GM23338 (cell line): ENCODE measurements around the gene BMP5. TPM values are rescaled to one million over a fixed set of nuclear protein-coding genes. Genes with fewer than 3 reads are reported as not detected.

Experiments
- ATAC-seq: fragments of 200-7000 bp; cut with Tn5 transposase; 3 replicates; pipeline ENCODE4 v1.9.1; 2020
- DNase-seq: peaks from one replicate; pipeline ENCODE4 v3.0.0-alpha.2; 2015; ENCODE audit warnings: low spot score
- H2AFZ ChIP-seq: fragments of 200-600 bp; sonication (generic); 2 replicates; pipeline ENCODE4 v1.8.0; 2016; ENCODE audit warnings: antibody characterized with exemption, mild to moderate bottlenecking, moderate library complexity
- H3F3A ChIP-seq: fragments of 200-600 bp; sonication (generic); replicated peaks from 2 replicates; pipeline ENCODE4 v1.8.0; 2017; ENCODE audit warnings: antibody characterized with exemption, mixed run types, low read depth
- H3K27ac ChIP-seq: fragments of 200-600 bp; sonication (generic); 2 replicates; pipeline ENCODE4 v1.6.1; 2016; ENCODE audit warnings: low read depth
- H3K27me3 ChIP-seq: fragments of 200-600 bp; sonication (generic); 2 replicates; pipeline ENCODE4 v1.8.0; 2016; ENCODE audit warnings: mild to moderate bottlenecking, mixed run types, moderate library complexity; ENCODE audit not compliant: insufficient read depth
- H3K36me3 ChIP-seq: fragments of 200-600 bp; sonication (generic); 2 replicates; pipeline ENCODE4 v1.8.0; 2016; ENCODE audit warnings: mild to moderate bottlenecking; ENCODE audit not compliant: insufficient read depth
- H3K4me1 ChIP-seq: fragments of 200-600 bp; sonication (generic); 2 replicates; pipeline ENCODE4 v1.8.0; 2016; ENCODE audit warnings: mild to moderate bottlenecking, moderate library complexity; ENCODE audit not compliant: insufficient read depth
- H3K4me2 ChIP-seq: fragments of 200-600 bp; sonication (generic); 2 replicates; pipeline ENCODE4 v1.7.1; 2017; ENCODE audit warnings: mixed run types
- H3K4me3 ChIP-seq: fragments of 200-600 bp; sonication (generic); 2 replicates; pipeline ENCODE4 v1.6.1; 2016; ENCODE audit warnings: mixed run types
- H3K79me2 ChIP-seq: fragments of 200-600 bp; sonication (generic); replicated peaks from 2 replicates; pipeline ENCODE4 v1.8.0; 2017; ENCODE audit warnings: mild to moderate bottlenecking; ENCODE audit not compliant: insufficient read depth
- H3K9me2 ChIP-seq: fragments of 200-600 bp; sonication (generic); 2 replicates; pipeline ENCODE4 v1.8.0; 2017; ENCODE audit not compliant: insufficient read depth
- H4K20me1 ChIP-seq: fragments of 200-600 bp; sonication (generic); replicated peaks from 2 replicates; pipeline ENCODE4 v1.8.0; 2017; ENCODE audit warnings: mild to moderate bottlenecking; ENCODE audit not compliant: insufficient read depth
- H3K27ac Mint-ChIP-seq: 2 replicates; pipeline ENCODE4 v1.8.0; 2020; ENCODE audit warnings: inconsistent platforms, mild to moderate bottlenecking, moderate library complexity, mixed read lengths
- H3K27me3 Mint-ChIP-seq: 3 replicates; pipeline ENCODE4 v1.8.0; 2022; ENCODE audit warnings: low read depth, mild to moderate bottlenecking, moderate library complexity, mixed read lengths, inconsistent platforms; ENCODE audit not compliant: insufficient read depth, poor library complexity
- H3K36me3 Mint-ChIP-seq: 3 replicates; pipeline ENCODE4 v1.8.0; 2021; ENCODE audit warnings: low read depth, mild to moderate bottlenecking, inconsistent platforms, moderate library complexity, mixed read lengths
- H3K4me1 Mint-ChIP-seq: 3 replicates; pipeline ENCODE4 v1.8.0; 2020; ENCODE audit warnings: mild to moderate bottlenecking, inconsistent platforms, mixed read lengths
- H3K4me3 Mint-ChIP-seq: 3 replicates; pipeline ENCODE4 v1.8.0; 2021; ENCODE audit warnings: moderate library complexity, mild to moderate bottlenecking, inconsistent platforms, mixed read lengths
- H3K9me3 Mint-ChIP-seq: 3 replicates; pipeline ENCODE4 v1.8.0; 2020; ENCODE audit warnings: moderate library complexity, mild to moderate bottlenecking, inconsistent platforms, mixed read lengths
- EZH2 ChIP-seq: fragments of 200-600 bp; sonication (generic); IDR thresholded peaks from one replicate; pipeline ENCODE4 v1.8.0; 2017; ENCODE audit warnings: antibody characterized with exemption, mild to moderate bottlenecking, low read depth; ENCODE audit not compliant: unreplicated experiment
- EZH2phosphoT487 ChIP-seq: fragments of 200-600 bp; sonication (generic); IDR thresholded peaks from one replicate; pipeline ENCODE4 v1.8.1; 2018; ENCODE audit warnings: antibody characterized with exemption; ENCODE audit not compliant: unreplicated experiment
- JUNB ChIP-seq: IDR thresholded peaks from one replicate; pipeline ENCODE4 v1.6.1; 2016; ENCODE audit warnings: antibody characterized with exemption; ENCODE audit not compliant: unreplicated experiment
- NANOG ChIP-seq: IDR thresholded peaks from 2 replicates; pipeline ENCODE4 v1.6.1; 2016; ENCODE audit warnings: antibody characterized with exemption, borderline replicate concordance
- REST ChIP-seq: IDR thresholded peaks from one replicate; pipeline ENCODE4 v1.6.1; 2018; ENCODE audit warnings: antibody characterized with exemption; ENCODE audit not compliant: unreplicated experiment
- STAT1 ChIP-seq: IDR thresholded peaks from one replicate; pipeline ENCODE4 v1.6.1; 2016; ENCODE audit warnings: antibody characterized with exemption; ENCODE audit not compliant: unreplicated experiment
- ZNF114 ChIP-seq: fragments of 250-450 bp; sonication (Bioruptor Pico); IDR thresholded peaks from 2 replicates; pipeline ENCODE4 v1.5.0; 2020; ENCODE audit warnings: mild to moderate bottlenecking, moderate library complexity
- ZNF331 ChIP-seq: fragments of 250-450 bp; sonication (Bioruptor Pico); IDR thresholded peaks from 2 replicates; pipeline ENCODE4 v1.5.0; 2020; ENCODE audit warnings: low read depth, mild to moderate bottlenecking, moderate library complexity
- polyA plus RNA-seq: library from polyadenylated mRNA; unstranded; fragments of >200 nt; fragmentation: Nextera tagmentation; extraction: Ambion mirVana; gene quantifications from 2 replicates; pipeline ENCODE4 v1.2.1, GENCODE V29; 2016
- total RNA-seq: library from RNA; depleted of rRNA; stranded (reverse); fragments of >200 nt; shearing (Covaris generic); gene quantifications from 2 replicates; pipeline ENCODE4 v1.2.3, GENCODE V29; 2014
- TF ChIP-seq, protein P1 (sequence below): fragments of 250-450 bp; sonication (Bioruptor Pico); IDR thresholded peaks from 2 replicates; pipeline ENCODE4 v1.5.0; 2020; ENCODE audit warnings: mild to moderate bottlenecking, moderate library complexity
- TF ChIP-seq, protein P2 (sequence below), 2 experiments: fragments of 200-600 bp in 1 of 2; sonication (generic) in 1 of 2; conservative IDR thresholded peaks; 2 replicates each; pipeline versions ENCODE4 v1.5.1 to v1.6.1; 2016 to 2017; ENCODE audit warnings: antibody characterized with exemption in 2 of 2, low read depth in 2 of 2, mild to moderate bottlenecking in 2 of 2, moderate library complexity in 1 of 2

BMP5 gene
- total and polyA plus RNA-seq, 2 experiments from 2014 or later = 0.06 to 0.07 TPM

GRCh38 chr6:55841341-55841740 lies 34.0 kb downstream of the BMP5 start:
- no peaks in the 10 kb centered on the region for H3K79me2 ChIP-seq
- H3K4me1 Mint-ChIP-seq = 0 out of 3 replicates have a peak, but pooled peaks cover 3% of the 10 kb centered on the region
- no peak for DNase-seq
- H3K36me3 Mint-ChIP-seq = no peaks in the 10 kb centered on the region
- 0 out of 2 replicates have a peak overlapping the region, but pooled peaks have one; percentile 16 for H3K27ac Mint-ChIP-seq
- TF ChIP-seq, protein P1, sequence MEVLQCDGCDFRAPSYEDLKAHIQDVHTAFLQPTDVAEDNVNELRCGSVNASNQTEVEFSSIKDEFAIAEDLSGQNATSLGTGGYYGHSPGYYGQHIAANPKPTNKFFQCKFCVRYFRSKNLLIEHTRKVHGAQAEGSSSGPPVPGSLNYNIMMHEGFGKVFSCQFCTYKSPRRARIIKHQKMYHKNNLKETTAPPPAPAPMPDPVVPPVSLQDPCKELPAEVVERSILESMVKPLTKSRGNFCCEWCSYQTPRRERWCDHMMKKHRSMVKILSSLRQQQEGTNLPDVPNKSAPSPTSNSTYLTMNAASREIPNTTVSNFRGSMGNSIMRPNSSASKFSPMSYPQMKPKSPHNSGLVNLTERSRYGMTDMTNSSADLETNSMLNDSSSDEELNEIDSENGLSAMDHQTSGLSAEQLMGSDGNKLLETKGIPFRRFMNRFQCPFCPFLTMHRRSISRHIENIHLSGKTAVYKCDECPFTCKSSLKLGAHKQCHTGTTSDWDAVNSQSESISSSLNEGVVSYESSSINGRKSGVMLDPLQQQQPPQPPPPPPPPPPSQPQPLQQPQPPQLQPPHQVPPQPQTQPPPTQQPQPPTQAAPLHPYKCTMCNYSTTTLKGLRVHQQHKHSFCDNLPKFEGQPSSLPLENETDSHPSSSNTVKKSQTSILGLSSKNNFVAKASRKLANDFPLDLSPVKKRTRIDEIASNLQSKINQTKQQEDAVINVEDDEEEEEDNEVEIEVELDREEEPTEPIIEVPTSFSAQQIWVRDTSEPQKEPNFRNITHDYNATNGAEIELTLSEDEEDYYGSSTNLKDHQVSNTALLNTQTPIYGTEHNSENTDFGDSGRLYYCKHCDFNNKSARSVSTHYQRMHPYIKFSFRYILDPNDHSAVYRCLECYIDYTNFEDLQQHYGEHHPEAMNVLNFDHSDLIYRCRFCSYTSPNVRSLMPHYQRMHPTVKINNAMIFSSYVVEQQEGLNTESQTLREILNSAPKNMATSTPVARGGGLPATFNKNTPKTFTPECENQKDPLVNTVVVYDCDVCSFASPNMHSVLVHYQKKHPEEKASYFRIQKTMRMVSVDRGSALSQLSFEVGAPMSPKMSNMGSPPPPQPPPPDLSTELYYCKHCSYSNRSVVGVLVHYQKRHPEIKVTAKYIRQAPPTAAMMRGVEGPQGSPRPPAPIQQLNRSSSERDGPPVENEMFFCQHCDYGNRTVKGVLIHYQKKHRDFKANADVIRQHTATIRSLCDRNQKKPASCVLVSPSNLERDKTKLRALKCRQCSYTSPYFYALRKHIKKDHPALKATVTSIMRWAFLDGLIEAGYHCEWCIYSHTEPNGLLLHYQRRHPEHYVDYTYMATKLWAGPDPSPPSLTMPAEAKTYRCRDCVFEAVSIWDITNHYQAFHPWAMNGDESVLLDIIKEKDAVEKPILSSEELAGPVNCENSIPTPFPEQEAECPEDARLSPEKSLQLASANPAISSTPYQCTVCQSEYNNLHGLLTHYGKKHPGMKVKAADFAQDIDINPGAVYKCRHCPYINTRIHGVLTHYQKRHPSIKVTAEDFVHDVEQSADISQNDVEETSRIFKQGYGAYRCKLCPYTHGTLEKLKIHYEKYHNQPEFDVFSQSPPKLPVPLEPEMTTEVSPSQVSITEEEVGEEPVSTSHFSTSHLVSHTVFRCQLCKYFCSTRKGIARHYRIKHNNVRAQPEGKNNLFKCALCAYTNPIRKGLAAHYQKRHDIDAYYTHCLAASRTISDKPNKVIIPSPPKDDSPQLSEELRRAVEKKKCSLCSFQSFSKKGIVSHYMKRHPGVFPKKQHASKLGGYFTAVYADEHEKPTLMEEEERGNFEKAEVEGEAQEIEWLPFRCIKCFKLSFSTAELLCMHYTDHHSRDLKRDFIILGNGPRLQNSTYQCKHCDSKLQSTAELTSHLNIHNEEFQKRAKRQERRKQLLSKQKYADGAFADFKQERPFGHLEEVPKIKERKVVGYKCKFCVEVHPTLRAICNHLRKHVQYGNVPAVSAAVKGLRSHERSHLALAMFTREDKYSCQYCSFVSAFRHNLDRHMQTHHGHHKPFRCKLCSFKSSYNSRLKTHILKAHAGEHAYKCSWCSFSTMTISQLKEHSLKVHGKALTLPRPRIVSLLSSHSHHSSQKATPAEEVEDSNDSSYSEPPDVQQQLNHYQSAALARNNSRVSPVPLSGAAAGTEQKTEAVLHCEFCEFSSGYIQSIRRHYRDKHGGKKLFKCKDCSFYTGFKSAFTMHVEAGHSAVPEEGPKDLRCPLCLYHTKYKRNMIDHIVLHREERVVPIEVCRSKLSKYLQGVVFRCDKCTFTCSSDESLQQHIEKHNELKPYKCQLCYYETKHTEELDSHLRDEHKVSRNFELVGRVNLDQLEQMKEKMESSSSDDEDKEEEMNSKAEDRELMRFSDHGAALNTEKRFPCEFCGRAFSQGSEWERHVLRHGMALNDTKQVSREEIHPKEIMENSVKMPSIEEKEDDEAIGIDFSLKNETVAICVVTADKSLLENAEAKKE (CRISPR knock-in tag) = no peak
- TF ChIP-seq NANOG = no peak
- no peak for TF ChIP-seq STAT1
- no peak for TF ChIP-seq EZH2
- TF ChIP-seq JUNB = no peak
- TF ChIP-seq EZH2phosphoT487 = no peak
- TF ChIP-seq ZNF331 (CRISPR knock-in tag) = no peak
- TF ChIP-seq, protein P2, sequence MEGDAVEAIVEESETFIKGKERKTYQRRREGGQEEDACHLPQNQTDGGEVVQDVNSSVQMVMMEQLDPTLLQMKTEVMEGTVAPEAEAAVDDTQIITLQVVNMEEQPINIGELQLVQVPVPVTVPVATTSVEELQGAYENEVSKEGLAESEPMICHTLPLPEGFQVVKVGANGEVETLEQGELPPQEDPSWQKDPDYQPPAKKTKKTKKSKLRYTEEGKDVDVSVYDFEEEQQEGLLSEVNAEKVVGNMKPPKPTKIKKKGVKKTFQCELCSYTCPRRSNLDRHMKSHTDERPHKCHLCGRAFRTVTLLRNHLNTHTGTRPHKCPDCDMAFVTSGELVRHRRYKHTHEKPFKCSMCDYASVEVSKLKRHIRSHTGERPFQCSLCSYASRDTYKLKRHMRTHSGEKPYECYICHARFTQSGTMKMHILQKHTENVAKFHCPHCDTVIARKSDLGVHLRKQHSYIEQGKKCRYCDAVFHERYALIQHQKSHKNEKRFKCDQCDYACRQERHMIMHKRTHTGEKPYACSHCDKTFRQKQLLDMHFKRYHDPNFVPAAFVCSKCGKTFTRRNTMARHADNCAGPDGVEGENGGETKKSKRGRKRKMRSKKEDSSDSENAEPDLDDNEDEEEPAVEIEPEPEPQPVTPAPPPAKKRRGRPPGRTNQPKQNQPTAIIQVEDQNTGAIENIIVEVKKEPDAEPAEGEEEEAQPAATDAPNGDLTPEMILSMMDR (conservative IDR thresholded peaks at IDR 0.05; ENCODE audit: low read depth in 2 of 2) = no peak
- no peak for TF ChIP-seq ZNF114 (CRISPR knock-in tag)
- TF ChIP-seq REST = no peak
- no peaks in the 10 kb centered on the region for H3K9me3 Mint-ChIP-seq
- no peak for ATAC-seq
- H3K27me3 Mint-ChIP-seq = no peaks in the 10 kb centered on the region
- H3K27ac ChIP-seq = no peak overlapping the region
- no peaks in the 10 kb centered on the region for H4K20me1 ChIP-seq
- no peaks in the 10 kb centered on the region for H3K9me2 ChIP-seq
- no peak overlapping the region for H3K4me3 Mint-ChIP-seq
- no peaks in the 10 kb centered on the region for H3K36me3 ChIP-seq
- no peak overlapping the region for H3K4me3 ChIP-seq
- H3K27me3 ChIP-seq = no peaks in the 10 kb centered on the region
- no peak overlapping the region for H3K4me2 ChIP-seq
- no peaks in the 10 kb centered on the region for H3F3A ChIP-seq
- no peaks in the 10 kb centered on the region for H3K4me1 ChIP-seq
- H2AFZ ChIP-seq = no peak overlapping the region
